CD8-positive, alpha-beta memory T cell (primary cell): ENCODE data around the gene TWIST2. TPM values are rescaled to one million over a fixed set of nuclear protein-coding genes. Genes with fewer than 3 reads are reported as not detected.

Experiments
- CTCF ChIA-PET: fragments of 350-600 bp; sonication (Branson Sonifier 250); formaldehyde crosslinking; loops from one replicate; lab custom pipeline; 2021; ENCODE audit warnings: antibody characterized with exemption; lab: Charles Lee
- POLR2A ChIA-PET: fragments of 350-600 bp; sonication (Branson Sonifier 250); formaldehyde crosslinking; loops from one replicate; lab custom pipeline; 2021; ENCODE audit warnings: antibody characterized with exemption; lab: Charles Lee
- DNase-seq, 5 donors: peaks; one replicate each; pipeline versions ENCODE4 v3.0.0 to v3.0.0-alpha.2; 2020 to 2022; ENCODE audit warnings: mixed read lengths in 1 of 5
- H3K27ac ChIP-seq: one replicate; pipeline ENCODE4 v1.7.0; 2013; ENCODE audit warnings: low read depth, mild to moderate bottlenecking, low read length, moderate library complexity
- H3K27me3 ChIP-seq: 2 replicates; pipeline ENCODE4 v1.7.0; 2013; ENCODE audit warnings: low read length, mild to moderate bottlenecking; ENCODE audit not compliant: insufficient read depth, poor library complexity, severe bottlenecking
- H3K36me3 ChIP-seq: 2 replicates; pipeline ENCODE4 v1.7.0; 2013; ENCODE audit warnings: mild to moderate bottlenecking, low read length, moderate library complexity; ENCODE audit not compliant: insufficient read depth
- H3K4me1 ChIP-seq: 2 replicates; pipeline ENCODE4 v1.7.0; 2013; ENCODE audit warnings: mild to moderate bottlenecking, low read length, moderate library complexity; ENCODE audit not compliant: insufficient read depth
- H3K4me3 ChIP-seq: 2 replicates; pipeline ENCODE4 v1.7.0; 2013; ENCODE audit warnings: mild to moderate bottlenecking, low read length
- H3K9me3 ChIP-seq: 2 replicates; pipeline ENCODE4 v1.7.0; 2013; ENCODE audit warnings: mild to moderate bottlenecking, low read length
- H3K27ac Mint-ChIP-seq, 8 donors: one replicate each; pipeline ENCODE4 v1.8.0; 2020 to 2021; ENCODE audit warnings: mixed read lengths in 8 of 8, mild to moderate bottlenecking in 6 of 8, inconsistent platforms in 3 of 8, moderate library complexity in 3 of 8
- H3K27me3 Mint-ChIP-seq, 2 donors: one replicate each; pipeline ENCODE4 v1.8.0; 2020 to 2021; ENCODE audit warnings: mixed read lengths in 2 of 2, mild to moderate bottlenecking in 1 of 2, moderate library complexity in 1 of 2
- H3K36me3 Mint-ChIP-seq, 3 donors: one replicate each; pipeline ENCODE4 v1.8.0; 2020 to 2021; ENCODE audit warnings: mixed read lengths in 3 of 3, inconsistent platforms in 1 of 3, mild to moderate bottlenecking in 1 of 3
- H3K4me1 Mint-ChIP-seq, 3 donors: one replicate each; pipeline ENCODE4 v1.8.0; 2020 to 2021; ENCODE audit warnings: mixed read lengths in 3 of 3, inconsistent platforms in 1 of 3, mild to moderate bottlenecking in 1 of 3
- H3K4me3 Mint-ChIP-seq, 7 donors: one replicate each; pipeline ENCODE4 v1.8.0; 2020 to 2021; ENCODE audit warnings: mixed read lengths in 7 of 7, mild to moderate bottlenecking in 6 of 7, moderate library complexity in 4 of 7, inconsistent platforms in 2 of 7
- H3K9me3 Mint-ChIP-seq, 5 donors: one replicate each; pipeline ENCODE4 v1.8.0; 2020 to 2022; ENCODE audit warnings: mixed read lengths in 5 of 5, mild to moderate bottlenecking in 3 of 5, moderate library complexity in 2 of 5, inconsistent platforms in 1 of 5
- polyA plus RNA-seq: library from polyadenylated mRNA; unstranded; fragments of 300-500 nt; fragmentation: Illumina TruSeq; gene quantifications from one replicate; pipeline ENCODE4 v1.2.3, GENCODE V29; 2021
- total RNA-seq, 2 experiments: library from RNA; stranded (reverse); gene quantifications; one replicate each; pipeline ENCODE4 v1.2.3, GENCODE V29; 2021

TWIST2 gene
- total and polyA plus RNA-seq, 3 experiments from 2014 or later, result not detected

- Mint-ChIP-seq H3K4me1 (no peaks in the 10 kb centered on the region), H3K36me3 (no peaks in the 10 kb centered on the region), H3K27me3 (peaks cover 11 to 15% of the 10 kb centered on the region in 2 donors), H3K27ac (no peak overlapping the region), H3K4me3 (no peak overlapping the region), H3K9me3 (no peaks in the 10 kb centered on the region)
- H3K4me1 ChIP-seq, result no peaks in the 10 kb centered on the region
- no peak overlapping the region for H3K4me3 ChIP-seq
- H3K27ac ChIP-seq, result no peak overlapping the region
- H3K27me3 ChIP-seq, result no peaks in the 10 kb centered on the region
- POLR2A ChIA-PET, result no interaction called here
- CTCF ChIA-PET, result no interaction called here
- DNase-seq, result peak in 1 of 5 donors; percentile 17
- no peaks in the 10 kb centered on the region for H3K36me3 ChIP-seq
- no peaks in the 10 kb centered on the region for H3K9me3 ChIP-seq
Observed at GRCh38 chr2:238916176-238916874, 68.4 kb downstream of the TWIST2 start.

- ChIA-PET POLR2A (no interaction called here), CTCF (no interaction called here)
- Mint-ChIP-seq H3K27me3 (peaks cover 14 to 16% of the 10 kb centered on the region in 2 donors), H3K9me3 (no peaks in the 10 kb centered on the region), H3K4me1 (no peaks in the 10 kb centered on the region), H3K4me3 (no peak overlapping the region), H3K36me3 (no peaks in the 10 kb centered on the region), H3K27ac (no peak overlapping the region)
- DNase-seq, result peak in 1 of 5 donors; percentile 41
- Histone ChIP-seq H3K36me3 (no peaks in the 10 kb centered on the region), H3K9me3 (no peaks in the 10 kb centered on the region), H3K27me3 (no peaks in the 10 kb centered on the region), H3K27ac (no peak overlapping the region), H3K4me3 (no peak overlapping the region), H3K4me1 (no peaks in the 10 kb centered on the region)
Observed at GRCh38 chr2:238916875-238917590, 69.1 kb downstream of the TWIST2 start.

- POLR2A ChIA-PET, result no interaction called here
- H3K9me3 ChIP-seq, result no peaks in the 10 kb centered on the region
- H3K4me3 ChIP-seq, result no peak overlapping the region
- H3K27me3 ChIP-seq, result peaks cover 5% of the 10 kb centered on the region
- no peaks in the 10 kb centered on the region for H3K4me1 Mint-ChIP-seq
- no peaks in the 10 kb centered on the region for H3K36me3 ChIP-seq
- H3K4me3 Mint-ChIP-seq, result no peak overlapping the region
- DNase-seq, result no peak
- peak overlapping the region in 1 of 8 donors; percentile 5 for H3K27ac Mint-ChIP-seq
- peaks cover 14 to 25% of the 10 kb centered on the region in 2 donors for H3K27me3 Mint-ChIP-seq
- no peaks in the 10 kb centered on the region for H3K9me3 Mint-ChIP-seq
- no peaks in the 10 kb centered on the region for H3K36me3 Mint-ChIP-seq
- no peak overlapping the region for H3K27ac ChIP-seq
- CTCF ChIA-PET, result no interaction called here
- no peaks in the 10 kb centered on the region for H3K4me1 ChIP-seq
Observed at GRCh38 chr2:238919307-238919706, 71.4 kb downstream of the TWIST2 start.

GRCh38 chr2:238920053-238920452 is 72.2 kb downstream of the TWIST2 start:
- DNase-seq, result no peak
- Histone ChIP-seq H3K27ac (no peak overlapping the region), H3K36me3 (no peaks in the 10 kb centered on the region), H3K27me3 (peaks cover 5% of the 10 kb centered on the region), H3K4me1 (no peaks in the 10 kb centered on the region), H3K4me3 (no peak overlapping the region), H3K9me3 (no peaks in the 10 kb centered on the region)
- H3K4me3 Mint-ChIP-seq, result no peak overlapping the region
- H3K4me1 Mint-ChIP-seq, result no peaks in the 10 kb centered on the region
- peaks cover 13 to 28% of the 10 kb centered on the region in 2 donors for H3K27me3 Mint-ChIP-seq
- H3K27ac Mint-ChIP-seq, result no peak overlapping the region
- CTCF ChIA-PET, result no interaction called here
- no peaks in the 10 kb centered on the region for H3K9me3 Mint-ChIP-seq
- H3K36me3 Mint-ChIP-seq, result no peaks in the 10 kb centered on the region
- POLR2A ChIA-PET, result no interaction called here

GRCh38 chr2:238920601-238921001 is 72.7 kb downstream of the TWIST2 start:
- H3K27me3 ChIP-seq, result peaks cover 5% of the 10 kb centered on the region
- no peak overlapping the region for H3K4me3 ChIP-seq
- no peaks in the 10 kb centered on the region for H3K9me3 ChIP-seq
- CTCF ChIA-PET, result no interaction called here
- H3K4me1 Mint-ChIP-seq, result no peaks in the 10 kb centered on the region
- no peak overlapping the region for H3K4me3 Mint-ChIP-seq
- no peaks in the 10 kb centered on the region for H3K4me1 ChIP-seq
- no peak overlapping the region for H3K27ac ChIP-seq
- no peaks in the 10 kb centered on the region for H3K36me3 ChIP-seq
- H3K36me3 Mint-ChIP-seq, result no peaks in the 10 kb centered on the region
- H3K9me3 Mint-ChIP-seq, result no peaks in the 10 kb centered on the region
- POLR2A ChIA-PET, result no interaction called here
- peaks cover 15 to 28% of the 10 kb centered on the region in 2 donors for H3K27me3 Mint-ChIP-seq
- H3K27ac Mint-ChIP-seq, result no peak overlapping the region
- DNase-seq, result peak in 1 of 5 donors; percentile 3

- peaks cover 21 to 29% of the 10 kb centered on the region in 2 donors for H3K27me3 Mint-ChIP-seq
- Histone ChIP-seq H3K9me3 (no peaks in the 10 kb centered on the region), H3K36me3 (no peaks in the 10 kb centered on the region), H3K27ac (no peak overlapping the region), H3K4me3 (no peak overlapping the region), H3K4me1 (no peaks in the 10 kb centered on the region), H3K27me3 (peaks cover 5% of the 10 kb centered on the region)
- ChIA-PET POLR2A (no interaction called here), CTCF (interaction anchor here (1.0 kb wide), 1 partner anchor 8 kb away, joined by 4 read pairs; no protein-coding TSS in a partner anchor)
- H3K4me1 Mint-ChIP-seq, result no peaks in the 10 kb centered on the region
- H3K9me3 Mint-ChIP-seq, result no peaks in the 10 kb centered on the region
- no peaks in the 10 kb centered on the region for H3K36me3 Mint-ChIP-seq
- H3K4me3 Mint-ChIP-seq, result no peak overlapping the region
- peak in 1 of 5 donors; percentile 16 for DNase-seq
- no peak overlapping the region for H3K27ac Mint-ChIP-seq
Observed at GRCh38 chr2:238921259-238921658, 73.4 kb downstream of the TWIST2 start.

GRCh38 chr2:238921681-238922319 is 73.9 kb downstream of the TWIST2 start:
- no peaks in the 10 kb centered on the region for H3K36me3 ChIP-seq
- CTCF ChIA-PET, result interaction anchor here (1.0 kb wide), 1 partner anchor 9 kb away, joined by 4 read pairs; no protein-coding TSS in a partner anchor

GRCh38 chr2:238922435-238922834 is 74.5 kb downstream of the TWIST2 start:
- POLR2A ChIA-PET, result no interaction called here
- no peaks in the 10 kb centered on the region for H3K9me3 ChIP-seq
- H3K27me3 ChIP-seq, result peaks cover 5% of the 10 kb centered on the region
- no peaks in the 10 kb centered on the region for H3K4me1 ChIP-seq
- no peaks in the 10 kb centered on the region for H3K4me1 Mint-ChIP-seq
- peaks cover 22 to 37% of the 10 kb centered on the region in 2 donors for H3K27me3 Mint-ChIP-seq
- DNase-seq, result peak in 1 of 5 donors; percentile 15
- H3K4me3 Mint-ChIP-seq, result no peak overlapping the region
- H3K27ac Mint-ChIP-seq, result peak overlapping the region in 1 of 8 donors; percentile 79
- H3K36me3 ChIP-seq, result no peaks in the 10 kb centered on the region
- no peak overlapping the region for H3K27ac ChIP-seq
- H3K9me3 Mint-ChIP-seq, result no peaks in the 10 kb centered on the region
- no peaks in the 10 kb centered on the region for H3K36me3 Mint-ChIP-seq
- H3K4me3 ChIP-seq, result no peak overlapping the region
- CTCF ChIA-PET, result no interaction called here

More at GRCh38 chr2:238921681-238922319, 73.9 kb downstream of the TWIST2 start:
- Mint-ChIP-seq H3K27me3 (peaks cover 22 to 31% of the 10 kb centered on the region in 2 donors), H3K27ac (peak overlapping the region in 1 of 8 donors; percentile 79), H3K9me3 (no peaks in the 10 kb centered on the region), H3K36me3 (no peaks in the 10 kb centered on the region), H3K4me3 (no peak overlapping the region), H3K4me1 (no peaks in the 10 kb centered on the region)
- peak in 1 of 5 donors; percentile 15 for DNase-seq
- Histone ChIP-seq H3K9me3 (no peaks in the 10 kb centered on the region), H3K4me1 (no peaks in the 10 kb centered on the region), H3K27ac (no peak overlapping the region), H3K27me3 (peaks cover 5% of the 10 kb centered on the region), H3K4me3 (no peak overlapping the region)
- POLR2A ChIA-PET, result no interaction called here
